ENCODE measurements around the gene TRAPPC2L.
"Not testable (repeated sequence)": the region's sequence is repeated elsewhere in the genome, so short reads cannot be mapped to it uniquely, and the experiment has no call there.

The TRAPPC2L gene

GRCh38 chr16:88821168-88821850, 35.6 kb upstream of the TRAPPC2L start:
- Histone ChIP-seq H3K36me3 (ENCODE audit: control insufficient read depth in 1 of 2, insufficient read depth in 2 of 2, low read length in 2 of 2) (peaks cover 0 to 37% of the 10 kb centered on the region in 2 donors), H3K27ac (ENCODE audit: low read length) (no peak overlapping the region), H3K27me3 (ENCODE audit: low read depth, low read length) (no peaks in the 10 kb centered on the region), H3K4me3 (ENCODE audit: low read depth in 1 of 2, low read length in 2 of 2) (no peak overlapping the region), H3K9me3 (ENCODE audit: control insufficient read depth in 1 of 2, low read length in 2 of 2) (no peaks in the 10 kb centered on the region), H3K4me1 (ENCODE audit: control insufficient read depth in 1 of 2, insufficient read depth in 2 of 2, low read length in 2 of 2) (no peaks in the 10 kb centered on the region)

GRCh38 chr16:88822281-88823040, 34.5 kb upstream of the TRAPPC2L start:
- Histone ChIP-seq H3K36me3 (ENCODE audit: control insufficient read depth in 1 of 2, insufficient read depth in 2 of 2, low read length in 2 of 2) (peaks cover 0 to 48% of the 10 kb centered on the region in 2 donors), H3K27me3 (ENCODE audit: low read depth, low read length) (no peaks in the 10 kb centered on the region), H3K4me3 (ENCODE audit: low read depth in 1 of 2, low read length in 2 of 2) (no peak overlapping the region), H3K4me1 (ENCODE audit: control insufficient read depth in 1 of 2, insufficient read depth in 2 of 2, low read length in 2 of 2) (no peaks in the 10 kb centered on the region), H3K27ac (ENCODE audit: low read length) (no peak overlapping the region), H3K9me3 (ENCODE audit: control insufficient read depth in 1 of 2, low read length in 2 of 2) (no peaks in the 10 kb centered on the region)

GRCh38 chr16:88823646-88824045, 33.3 kb upstream of the TRAPPC2L start:
- H3K36me3 ChIP-seq (ENCODE audit: control insufficient read depth in 1 of 2, insufficient read depth in 2 of 2, low read length in 2 of 2) = peaks cover 0 to 57% of the 10 kb centered on the region in 2 donors

GRCh38 chr16:88824256-88825077, 32.5 kb upstream of the TRAPPC2L start:
- Histone ChIP-seq H3K9me3 (ENCODE audit: control insufficient read depth in 1 of 2, low read length in 2 of 2) (no peaks in the 10 kb centered on the region), H3K36me3 (ENCODE audit: control insufficient read depth in 1 of 2, insufficient read depth in 2 of 2, low read length in 2 of 2) (peaks cover 0 to 62% of the 10 kb centered on the region in 2 donors)

More at GRCh38 chr16:88823646-88824045, 33.3 kb upstream of the TRAPPC2L start:
- H3K27ac ChIP-seq (ENCODE audit: low read length); H3K4me3 ChIP-seq (ENCODE audit: low read depth in 1 of 2, low read length in 2 of 2); H3K27me3 ChIP-seq (ENCODE audit: low read depth, low read length); H3K9me3 ChIP-seq (ENCODE audit: control insufficient read depth in 1 of 2, low read length in 2 of 2); H3K4me1 ChIP-seq (ENCODE audit: control insufficient read depth in 1 of 2, insufficient read depth in 2 of 2, low read length in 2 of 2): not testable (repeated sequence)

GRCh38 chr16:88825146-88825545, 31.8 kb upstream of the TRAPPC2L start:
- Histone ChIP-seq H3K4me3 (ENCODE audit: low read depth in 1 of 2, low read length in 2 of 2) (no peak overlapping the region), H3K36me3 (ENCODE audit: control insufficient read depth in 1 of 2, insufficient read depth in 2 of 2, low read length in 2 of 2) (peaks cover 0 to 64% of the 10 kb centered on the region in 2 donors), H3K27ac (ENCODE audit: low read length) (no peak overlapping the region), H3K9me3 (ENCODE audit: control insufficient read depth in 1 of 2, low read length in 2 of 2) (no peaks in the 10 kb centered on the region), H3K27me3 (ENCODE audit: low read depth, low read length) (no peaks in the 10 kb centered on the region), H3K4me1 (ENCODE audit: control insufficient read depth in 1 of 2, insufficient read depth in 2 of 2, low read length in 2 of 2) (no peaks in the 10 kb centered on the region)

More at GRCh38 chr16:88824256-88825077, 32.5 kb upstream of the TRAPPC2L start:
- no peaks in the 10 kb centered on the region for H3K4me1 ChIP-seq (ENCODE audit: control insufficient read depth in 1 of 2, insufficient read depth in 2 of 2, low read length in 2 of 2)
- no peak overlapping the region for H3K27ac ChIP-seq (ENCODE audit: low read length)
- no peak overlapping the region for H3K4me3 ChIP-seq (ENCODE audit: low read depth in 1 of 2, low read length in 2 of 2)
- no peaks in the 10 kb centered on the region for H3K27me3 ChIP-seq (ENCODE audit: low read depth, low read length)

GRCh38 chr16:88826070-88826840, 30.7 kb upstream of the TRAPPC2L start:
- H3K4me3 ChIP-seq (ENCODE audit: low read depth in 1 of 2, low read length in 2 of 2) = no peak overlapping the region
- no peak overlapping the region for H3K27ac ChIP-seq (ENCODE audit: low read length)
- peaks cover 0 to 63% of the 10 kb centered on the region in 2 donors for H3K36me3 ChIP-seq (ENCODE audit: control insufficient read depth in 1 of 2, insufficient read depth in 2 of 2, low read length in 2 of 2)

GRCh38 chr16:88827727-88828126, 29.2 kb upstream of the TRAPPC2L start:
- Histone ChIP-seq H3K36me3 (ENCODE audit: control insufficient read depth in 1 of 2, insufficient read depth in 2 of 2, low read length in 2 of 2) (peaks cover 0 to 48% of the 10 kb centered on the region in 2 donors), H3K9me3 (ENCODE audit: control insufficient read depth in 1 of 2, low read length in 2 of 2) (no peaks in the 10 kb centered on the region), H3K27ac (ENCODE audit: low read length) (no peak overlapping the region), H3K4me1 (ENCODE audit: control insufficient read depth in 1 of 2, insufficient read depth in 2 of 2, low read length in 2 of 2) (no peaks in the 10 kb centered on the region), H3K4me3 (ENCODE audit: low read depth in 1 of 2, low read length in 2 of 2) (no peak overlapping the region), H3K27me3 (ENCODE audit: low read depth, low read length) (no peaks in the 10 kb centered on the region)

More at GRCh38 chr16:88826070-88826840, 30.7 kb upstream of the TRAPPC2L start:
- no peaks in the 10 kb centered on the region for H3K27me3 ChIP-seq (ENCODE audit: low read depth, low read length)
- H3K9me3 ChIP-seq (ENCODE audit: control insufficient read depth in 1 of 2, low read length in 2 of 2) = no peaks in the 10 kb centered on the region
- H3K4me1 ChIP-seq (ENCODE audit: control insufficient read depth in 1 of 2, insufficient read depth in 2 of 2, low read length in 2 of 2) = no peaks in the 10 kb centered on the region

GRCh38 chr16:88828711-88829110, 28.2 kb upstream of the TRAPPC2L start:
- Histone ChIP-seq H3K4me3 (ENCODE audit: low read depth in 1 of 2, low read length in 2 of 2) (no peak overlapping the region), H3K9me3 (ENCODE audit: control insufficient read depth in 1 of 2, low read length in 2 of 2) (no peaks in the 10 kb centered on the region), H3K27ac (ENCODE audit: low read length) (no peak overlapping the region), H3K27me3 (ENCODE audit: low read depth, low read length) (no peaks in the 10 kb centered on the region), H3K4me1 (ENCODE audit: control insufficient read depth in 1 of 2, insufficient read depth in 2 of 2, low read length in 2 of 2) (no peaks in the 10 kb centered on the region), H3K36me3 (ENCODE audit: control insufficient read depth in 1 of 2, insufficient read depth in 2 of 2, low read length in 2 of 2) (peaks cover 0 to 40% of the 10 kb centered on the region in 2 donors)

GRCh38 chr16:88830258-88830657, 26.7 kb upstream of the TRAPPC2L start:
- Histone ChIP-seq H3K27me3 (ENCODE audit: low read depth, low read length) (no peaks in the 10 kb centered on the region), H3K36me3 (ENCODE audit: control insufficient read depth in 1 of 2, insufficient read depth in 2 of 2, low read length in 2 of 2) (peaks cover 0 to 33% of the 10 kb centered on the region in 2 donors), H3K27ac (ENCODE audit: low read length) (no peak overlapping the region), H3K4me1 (ENCODE audit: control insufficient read depth in 1 of 2, insufficient read depth in 2 of 2, low read length in 2 of 2) (no peaks in the 10 kb centered on the region), H3K9me3 (ENCODE audit: control insufficient read depth in 1 of 2, low read length in 2 of 2) (no peaks in the 10 kb centered on the region), H3K4me3 (ENCODE audit: low read depth in 1 of 2, low read length in 2 of 2) (no peak overlapping the region)

GRCh38 chr16:88830783-88831182, 26.1 kb upstream of the TRAPPC2L start:
- Histone ChIP-seq H3K27ac (ENCODE audit: low read length) (no peak overlapping the region), H3K4me1 (ENCODE audit: control insufficient read depth in 1 of 2, insufficient read depth in 2 of 2, low read length in 2 of 2) (no peaks in the 10 kb centered on the region), H3K36me3 (ENCODE audit: control insufficient read depth in 1 of 2, insufficient read depth in 2 of 2, low read length in 2 of 2) (peaks cover 0 to 38% of the 10 kb centered on the region in 2 donors), H3K9me3 (ENCODE audit: control insufficient read depth in 1 of 2, low read length in 2 of 2) (no peaks in the 10 kb centered on the region), H3K27me3 (ENCODE audit: low read depth, low read length) (no peaks in the 10 kb centered on the region), H3K4me3 (ENCODE audit: low read depth in 1 of 2, low read length in 2 of 2) (no peak overlapping the region)
